IPS DF 4.7 (cell line): ENCODE results near the gene NHLH1.
A peak's percentile ranks its signal among the peaks of the same experiment; 100 is the strongest.

Source experiments
- DNase-seq: peaks from one replicate; pipeline ENCODE4 v3.0.0-alpha.2; 2013; ENCODE audit warnings: low spot score; ENCODE audit errors: extremely low read depth

Gene NHLH1

DNA sequence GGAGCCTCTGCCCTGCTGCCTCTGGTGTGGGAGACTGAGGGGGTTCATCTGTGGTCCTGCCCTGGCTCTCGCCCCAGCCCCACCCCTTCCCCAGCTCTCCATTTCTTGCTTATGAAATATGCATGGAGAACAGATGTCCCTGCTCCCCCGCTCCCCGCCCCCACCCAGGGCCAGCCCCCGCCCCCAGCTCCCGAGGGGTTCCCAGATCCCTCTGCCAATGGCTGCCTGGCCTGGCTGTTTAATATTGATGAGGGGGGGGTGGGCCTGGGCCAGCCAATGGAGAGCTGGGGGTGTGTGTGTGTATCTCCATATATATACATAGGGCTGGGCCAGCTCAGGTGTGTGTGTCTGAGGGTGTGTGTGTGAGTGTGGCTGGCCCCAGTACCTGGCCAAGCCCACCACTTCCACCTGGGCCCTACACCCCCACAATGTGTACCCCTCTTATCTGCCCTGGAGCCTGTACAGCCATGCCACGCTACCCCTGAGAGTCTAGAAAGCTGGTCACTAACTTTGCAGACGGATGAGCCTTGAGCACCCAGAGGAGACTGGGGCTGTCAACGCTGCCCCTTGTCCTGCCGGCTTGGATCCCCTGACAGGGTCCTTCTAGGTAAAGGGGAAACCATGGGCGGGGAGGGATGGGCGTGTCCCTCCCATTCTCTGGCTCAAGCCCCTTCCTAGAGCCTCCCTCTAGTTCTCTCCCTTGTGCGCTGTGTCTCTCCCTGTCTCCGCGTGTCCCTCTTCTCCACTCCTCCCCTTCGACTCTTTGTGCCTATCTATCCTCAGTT is at the start of gene NHLH1:
TSS of gene NHLH1 (plus strand) at position 341 of the 785 bp plus-strand sequence. CDS start 3,661 bp downstream, outside the sequence.
- no peak for DNase-seq

DNA sequence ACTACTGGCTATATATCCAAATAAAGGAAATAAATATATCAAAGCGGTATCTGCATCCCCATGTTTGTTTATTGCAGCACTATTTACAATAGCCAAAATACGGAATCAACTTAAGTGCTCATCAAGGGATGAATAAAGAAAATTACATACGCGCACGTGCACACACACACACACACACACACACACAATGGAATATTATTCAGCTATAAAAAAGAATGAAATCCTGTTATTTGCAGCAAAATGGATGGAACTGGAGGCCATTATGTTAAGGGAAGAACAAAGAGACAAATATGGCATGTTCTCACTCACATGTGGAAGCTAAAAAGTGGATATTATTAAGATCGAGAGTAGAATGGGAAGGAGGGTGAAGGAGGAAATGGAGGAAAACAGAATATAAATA is 44.0 kb upstream of the NHLH1 start:
- no peak for DNase-seq

DNA sequence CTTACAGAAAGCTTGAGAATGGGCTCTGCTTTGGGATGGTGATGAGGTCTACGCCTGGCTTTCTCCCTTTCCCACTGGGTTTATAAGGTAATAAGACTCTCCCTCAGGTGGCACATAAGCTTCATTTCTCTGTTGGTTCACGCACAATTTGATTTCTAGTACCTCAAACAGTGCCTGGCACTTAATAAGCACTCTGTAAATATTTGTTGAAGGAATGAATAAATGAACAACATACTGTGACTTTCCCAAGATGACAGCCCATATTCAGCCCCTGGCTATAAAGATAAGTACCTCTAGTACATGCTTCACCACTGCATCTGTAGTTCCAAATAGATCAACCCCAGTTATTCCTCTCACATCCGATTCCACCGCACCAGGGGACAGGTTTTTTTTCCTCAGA is 41.6 kb upstream of the NHLH1 start:
- DNase-seq: no peak

DNA sequence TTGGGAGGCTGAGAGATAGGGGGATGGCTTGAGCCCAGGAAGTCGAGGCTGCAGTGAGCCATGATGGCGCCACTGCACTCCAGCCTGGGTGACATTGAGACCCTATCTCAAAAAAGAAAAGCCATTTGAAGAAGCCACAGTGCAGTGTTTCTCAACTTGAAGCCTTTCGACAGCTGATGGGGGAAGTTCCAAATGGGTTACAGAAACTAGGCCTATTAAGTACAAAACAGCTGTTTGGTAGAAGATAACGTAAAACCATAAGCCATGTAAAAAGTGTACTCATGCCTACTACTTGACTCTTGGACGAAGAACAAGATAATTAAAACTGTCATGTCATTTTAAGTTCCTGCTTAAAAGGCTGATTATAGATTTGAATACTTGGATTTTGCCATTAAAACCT is 40.5 kb upstream of the NHLH1 start:
- no peak for DNase-seq

DNA sequence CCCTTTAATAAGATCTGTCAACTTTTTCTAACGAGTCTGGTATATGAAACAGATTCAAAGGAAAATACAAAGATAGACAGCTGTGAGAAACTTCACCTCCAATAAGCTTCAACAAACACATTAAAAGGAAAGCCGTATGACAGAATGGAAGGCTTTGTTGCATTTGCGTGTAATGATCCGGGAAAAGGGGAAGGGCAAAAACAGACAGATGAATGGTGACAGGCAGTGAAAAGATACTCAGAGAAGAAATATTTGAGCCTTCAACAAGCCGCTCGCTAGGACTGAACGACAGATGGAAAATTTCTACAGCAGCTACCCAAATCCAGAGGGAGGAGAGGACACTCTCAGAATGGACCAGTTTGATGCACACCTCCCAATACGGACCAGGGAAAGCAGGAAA is 38.7 kb upstream of the NHLH1 start:
- DNase-seq: no peak

DNA sequence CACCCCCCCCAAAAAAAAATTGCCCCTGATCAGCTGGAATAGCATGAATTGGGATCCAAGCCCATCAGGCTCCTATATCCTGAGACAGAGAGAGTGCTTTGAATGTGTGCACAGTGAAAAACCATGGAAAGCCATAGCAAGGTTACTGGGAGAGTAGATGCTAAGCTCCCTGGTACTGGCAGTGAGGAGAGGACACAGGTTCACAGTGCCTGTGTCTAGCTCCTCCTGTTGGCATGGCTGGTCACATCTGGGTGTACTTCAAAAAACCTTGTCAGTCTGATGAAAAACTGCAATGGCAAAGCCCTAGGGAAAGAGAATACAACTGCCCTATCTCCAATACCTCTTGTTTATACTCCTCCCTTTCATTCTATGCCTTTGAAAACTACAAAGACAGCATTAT is 36.8 kb upstream of the NHLH1 start:
- DNase-seq: no peak

DNA sequence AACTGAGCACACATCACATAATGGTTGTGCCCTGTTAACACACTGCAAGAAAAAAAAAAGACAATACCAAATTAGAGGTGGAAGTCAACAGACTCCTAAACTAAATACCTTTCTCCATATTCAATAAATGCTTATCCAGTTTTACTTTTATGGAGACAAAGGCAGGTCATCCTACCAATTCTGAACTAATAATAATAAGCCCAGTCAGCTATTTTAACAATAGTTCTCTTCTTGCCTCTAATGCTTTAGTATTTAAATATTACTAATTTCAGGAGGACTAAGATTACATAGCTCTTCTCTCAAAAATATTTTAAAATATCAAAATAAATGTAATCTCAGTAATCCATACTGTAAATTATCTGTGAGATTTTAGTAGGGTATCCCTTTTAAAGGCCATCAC is 34.4 kb upstream of the NHLH1 start:
- DNase-seq: no peak

DNA sequence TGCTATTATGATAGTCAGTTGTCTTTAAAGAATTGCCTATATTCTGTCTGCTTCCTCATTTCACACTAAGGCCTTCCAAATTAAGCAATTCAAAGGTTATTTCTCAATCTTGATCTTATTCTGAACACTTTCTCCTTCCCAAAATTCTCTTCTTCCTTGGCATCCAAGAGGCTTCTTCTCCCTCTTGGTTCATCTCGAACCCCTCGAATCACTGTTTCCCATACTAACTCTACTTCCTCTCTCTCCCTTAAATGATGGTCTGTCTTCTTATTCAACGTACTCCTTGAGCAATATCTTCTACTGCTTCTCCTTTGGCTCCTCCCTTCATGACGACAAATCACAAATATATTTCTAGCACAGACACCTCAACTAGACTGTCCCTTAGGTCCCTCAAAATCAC is 28.3 kb upstream of the NHLH1 start:
- no peak for DNase-seq

DNA sequence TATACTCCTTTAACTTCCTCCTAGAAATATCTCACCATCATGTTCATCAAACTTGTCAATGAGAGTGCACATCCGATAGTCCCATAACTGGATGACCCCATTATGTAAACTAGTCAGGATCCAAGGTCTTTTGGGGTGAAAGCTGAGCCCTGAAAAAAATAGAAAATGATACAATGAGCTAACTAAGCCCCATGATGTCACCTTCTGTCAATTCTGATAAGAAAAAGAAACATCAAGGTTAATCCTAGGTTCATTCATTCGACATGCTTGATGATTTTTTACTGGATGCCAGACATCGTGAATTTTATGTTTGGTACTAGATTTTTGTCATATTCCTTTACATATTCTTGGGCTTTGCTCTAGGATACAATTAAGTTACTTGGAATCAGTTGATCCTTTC is 26.7 kb upstream of the NHLH1 start:
- no peak for DNase-seq

DNA sequence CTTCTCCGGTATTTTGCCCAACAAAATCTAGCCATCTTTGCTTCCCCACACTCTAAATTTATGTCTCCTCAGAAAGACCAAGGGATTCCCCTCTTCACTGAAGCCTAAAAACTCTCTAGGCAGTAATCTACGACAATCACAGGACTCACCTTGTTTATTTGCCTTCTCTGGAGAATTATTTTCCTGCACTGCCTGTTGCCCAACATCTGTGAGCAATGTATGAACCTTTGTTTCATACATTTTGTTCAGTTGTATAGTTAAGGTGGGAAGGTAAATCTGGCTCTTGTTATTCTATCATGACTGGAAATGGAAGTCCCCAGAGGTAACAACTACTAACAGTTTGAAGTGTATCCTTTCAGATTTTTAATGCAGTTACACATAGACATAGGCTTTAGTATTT is 26.0 kb upstream of the NHLH1 start:
- no peak for DNase-seq

DNA sequence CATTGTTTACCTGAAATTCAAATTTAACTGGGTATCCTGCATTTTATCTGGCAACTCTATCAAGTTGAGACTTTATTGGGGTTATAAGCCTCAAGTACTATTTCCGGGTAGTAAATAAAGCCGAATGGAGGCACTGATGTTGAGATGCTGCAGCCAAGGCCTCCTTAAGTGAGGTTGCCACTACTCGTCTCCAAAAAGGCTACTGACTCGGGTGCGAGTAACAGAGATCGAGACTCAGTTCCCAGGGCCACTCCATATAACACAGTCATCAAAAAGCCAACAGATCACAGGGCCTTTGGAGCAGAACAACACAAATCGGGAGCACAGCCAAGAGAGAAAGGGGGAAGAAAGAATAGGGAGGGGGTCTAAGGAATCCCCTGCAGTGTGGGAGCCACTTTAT is 24.3 kb upstream of the NHLH1 start:
- DNase-seq: no peak

DNA sequence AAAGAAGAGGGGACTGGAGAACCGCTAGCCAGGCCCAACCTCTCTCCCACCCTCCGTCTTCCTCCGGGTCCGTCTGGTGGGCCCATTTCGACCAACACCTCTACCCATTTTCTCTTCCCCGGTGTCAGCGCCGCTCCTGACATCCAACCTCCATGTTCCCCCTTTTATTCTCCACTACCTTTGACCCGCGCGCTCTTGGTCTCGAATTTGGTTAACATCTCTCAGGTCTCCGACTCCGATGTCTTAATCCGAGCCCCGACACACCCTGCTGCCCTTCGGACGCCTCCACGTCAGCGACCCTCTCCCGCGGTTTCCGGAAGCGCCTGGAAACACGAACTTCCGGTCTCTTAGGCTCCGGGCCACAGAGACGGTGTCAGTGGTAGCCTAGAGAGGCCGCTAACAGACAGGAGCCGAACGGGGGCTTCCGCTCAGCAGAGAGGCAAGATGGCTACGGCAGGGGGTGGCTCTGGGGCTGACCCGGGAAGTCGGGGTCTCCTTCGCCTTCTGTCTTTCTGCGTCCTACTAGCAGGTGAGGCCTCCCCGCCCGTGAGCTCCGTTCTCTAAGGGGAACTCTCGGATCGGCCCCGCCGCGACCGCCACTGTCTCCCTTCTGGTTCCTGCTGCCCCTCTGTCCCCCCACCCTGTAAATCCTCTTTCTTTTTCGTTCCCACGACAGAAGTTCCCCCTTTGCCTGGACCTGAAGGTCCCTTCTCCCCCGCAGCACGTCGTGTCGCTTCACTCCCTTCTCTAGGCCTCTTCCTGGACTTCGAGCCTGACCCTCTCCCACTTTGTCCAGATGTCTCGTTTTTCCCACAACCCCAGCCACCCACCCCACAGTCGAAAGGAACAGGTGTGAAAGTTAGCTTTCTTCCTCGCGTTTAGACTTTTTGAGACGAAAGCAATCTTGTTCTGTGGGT is 23.7 kb upstream of the NHLH1 start, which contains the start of the genes COPA and NCSTN:
TSS of gene COPA (minus strand) at position 298 of the 917 bp plus-strand sequence. CDS start at position 218, 80 bp downstream.
TSS of gene NCSTN (plus strand) at position 431 of the 917 bp plus-strand sequence. CDS start at position 445, 14 bp downstream.
- DNase-seq: peak; percentile 87

DNA sequence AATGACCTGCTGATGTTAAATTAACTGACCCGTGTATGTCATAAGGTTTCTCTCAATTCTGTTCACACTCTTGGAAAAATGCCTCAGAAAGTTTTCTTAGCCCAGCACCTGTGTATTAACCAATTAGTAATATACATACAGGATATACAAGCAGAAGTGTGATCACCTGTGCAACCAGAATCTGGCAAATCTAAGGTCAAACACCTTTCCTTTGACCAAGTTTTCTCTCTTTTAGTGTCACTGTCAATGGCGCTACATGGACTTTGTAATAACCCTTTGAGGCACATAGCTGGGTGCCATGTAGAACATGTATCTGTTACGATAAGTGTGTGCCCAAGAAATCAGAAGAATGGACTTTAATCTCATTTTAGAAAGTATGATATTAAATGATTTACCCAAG is 22.6 kb upstream of the NHLH1 start:
- DNase-seq: no peak

DNA sequence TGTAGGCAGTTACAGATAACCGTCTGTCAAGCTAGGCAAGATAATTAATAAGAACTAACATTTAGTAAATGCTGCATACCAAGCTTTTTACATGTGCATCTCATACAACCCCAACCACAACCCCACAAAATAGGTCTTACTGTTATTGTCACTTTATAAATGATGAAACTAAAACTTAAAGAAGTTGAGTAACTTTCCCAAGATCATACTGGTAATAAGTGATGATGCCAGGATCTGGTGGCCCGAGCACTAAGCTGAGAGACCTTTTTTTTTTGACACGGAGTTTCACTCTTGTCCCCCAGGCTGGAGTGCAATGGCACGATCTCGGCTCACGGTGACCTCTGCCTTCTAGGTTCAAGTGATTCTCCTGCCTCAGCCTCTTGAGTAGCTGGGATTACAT is 21.9 kb upstream of the NHLH1 start:
- DNase-seq: no peak

DNA sequence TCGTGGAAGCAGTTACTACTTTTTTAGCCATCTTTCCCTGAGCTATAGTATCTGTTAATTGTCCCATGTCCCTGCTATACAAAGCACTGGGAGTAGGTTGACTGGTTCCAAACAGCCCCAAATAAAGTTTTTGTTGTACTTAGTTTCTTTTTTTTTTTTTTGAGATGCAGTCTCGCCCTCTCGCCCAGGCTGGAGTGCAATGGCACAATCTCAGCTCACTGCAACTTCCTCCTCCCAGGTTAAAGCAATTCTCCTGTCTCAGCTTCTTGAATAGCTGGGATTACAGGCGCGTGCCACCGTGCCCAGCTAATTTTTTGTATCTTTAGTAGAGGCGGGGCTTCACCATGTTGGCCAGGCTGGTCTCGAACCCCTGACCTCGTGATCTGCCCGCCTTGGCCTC is 20.4 kb upstream of the NHLH1 start:
- DNase-seq: no peak

DNA sequence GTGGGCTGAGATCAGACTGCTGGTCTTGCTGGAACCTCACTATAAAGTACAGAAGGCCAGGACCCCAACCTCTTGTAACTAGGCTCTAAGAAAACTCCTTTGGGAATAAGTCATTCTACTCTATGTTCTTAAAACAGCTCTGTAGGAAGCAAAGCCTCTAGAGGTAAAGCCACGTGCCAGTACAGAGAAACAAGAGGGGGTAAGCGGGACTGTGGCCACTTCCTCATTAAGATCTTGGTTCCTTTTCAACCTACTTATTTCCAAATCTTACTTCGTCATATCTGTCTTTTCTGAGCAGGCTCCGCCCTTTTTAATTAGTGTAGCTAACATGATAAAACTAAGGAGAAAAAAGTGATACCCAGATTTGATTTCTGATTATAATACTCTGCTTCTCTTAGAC is 19.9 kb upstream of the NHLH1 start:
- DNase-seq: no peak

DNA sequence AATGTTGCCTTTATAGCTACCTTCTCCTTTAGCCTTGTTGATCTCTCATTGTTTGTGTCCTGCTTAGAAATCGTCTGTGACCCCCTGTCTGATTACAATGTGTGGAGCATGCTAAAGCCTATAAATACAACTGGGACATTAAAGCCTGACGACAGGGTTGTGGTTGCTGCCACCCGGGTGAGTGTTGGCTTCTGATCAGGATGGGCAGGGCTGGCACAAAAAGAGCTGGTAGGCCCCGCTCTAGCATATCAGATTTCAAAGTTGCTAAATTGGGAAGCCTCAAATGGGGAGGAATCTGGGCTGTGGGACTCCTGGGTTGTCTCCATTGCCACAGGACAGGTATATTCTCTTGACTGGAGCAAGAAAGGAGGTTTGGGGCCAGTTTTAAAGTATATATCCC is 15.2 kb upstream of the NHLH1 start:
- DNase-seq: no peak

DNA sequence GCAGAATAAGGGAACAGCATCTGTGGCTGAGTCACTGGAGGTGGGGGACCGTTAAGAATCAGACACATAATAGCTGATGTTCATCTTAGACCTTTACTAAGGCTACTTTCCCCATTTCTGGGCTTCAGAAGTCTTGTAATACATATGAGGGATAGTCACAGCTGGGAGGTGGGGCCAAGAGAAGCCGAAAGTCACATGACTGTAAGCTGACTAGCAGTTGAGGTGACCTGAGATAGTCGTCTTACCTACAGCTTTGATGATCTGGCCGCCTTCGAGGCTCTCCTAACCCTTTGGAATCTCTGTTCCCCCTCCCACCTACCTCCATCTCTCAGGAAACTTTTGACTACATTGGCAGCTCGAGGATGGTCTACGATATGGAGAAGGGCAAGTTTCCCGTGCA is 14.3 kb upstream of the NHLH1 start:
- no peak for DNase-seq

DNA sequence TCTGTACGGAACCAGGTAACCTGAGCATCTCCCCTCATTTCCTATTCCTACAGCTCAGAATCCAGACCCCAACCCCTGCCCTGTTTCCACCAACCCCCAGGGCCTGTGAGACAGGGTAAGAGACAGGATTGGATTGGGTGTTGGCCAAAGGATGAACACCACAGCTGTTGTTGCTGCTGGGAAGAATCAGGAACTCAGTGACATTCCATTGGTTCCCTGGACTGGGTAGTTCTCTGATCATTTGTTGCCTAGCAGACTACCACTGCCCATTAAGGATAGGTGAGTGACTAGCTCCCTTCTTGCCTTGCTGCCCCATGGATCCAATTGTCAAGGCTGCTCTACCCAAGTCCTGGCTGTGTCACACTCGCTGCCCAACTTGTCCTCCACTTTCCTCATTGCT is 13.6 kb upstream of the NHLH1 start:
- no peak for DNase-seq

DNA sequence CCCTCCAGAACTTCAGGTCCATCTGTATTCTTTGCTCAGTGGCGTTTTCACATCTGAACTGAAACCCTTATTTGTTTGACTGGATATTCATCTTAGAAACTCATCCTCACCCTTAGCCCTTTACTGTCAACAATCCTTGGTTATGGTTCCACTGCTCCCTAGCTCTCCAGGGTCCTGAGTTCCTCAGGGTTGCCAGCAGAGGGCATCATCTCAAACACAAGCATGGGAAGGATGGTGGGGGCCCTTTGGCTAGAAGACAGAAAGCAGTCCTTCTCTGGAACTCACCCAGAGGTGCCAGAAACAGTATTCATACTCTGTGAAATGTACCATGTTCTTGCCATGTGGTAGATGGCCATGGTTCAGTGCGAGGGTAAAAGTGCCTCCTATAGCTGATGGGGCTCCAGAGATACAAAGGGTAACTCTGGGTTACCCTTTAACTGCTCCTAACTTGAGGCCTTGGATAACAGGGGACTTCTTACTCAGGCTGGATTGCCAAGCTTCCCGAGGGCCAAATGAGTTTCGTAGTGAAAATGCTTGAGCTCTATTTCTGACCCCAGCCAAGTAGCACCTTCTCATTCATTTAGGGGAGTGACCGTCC is 12.4 kb upstream of the NHLH1 start:
- DNase-seq: no peak

DNA sequence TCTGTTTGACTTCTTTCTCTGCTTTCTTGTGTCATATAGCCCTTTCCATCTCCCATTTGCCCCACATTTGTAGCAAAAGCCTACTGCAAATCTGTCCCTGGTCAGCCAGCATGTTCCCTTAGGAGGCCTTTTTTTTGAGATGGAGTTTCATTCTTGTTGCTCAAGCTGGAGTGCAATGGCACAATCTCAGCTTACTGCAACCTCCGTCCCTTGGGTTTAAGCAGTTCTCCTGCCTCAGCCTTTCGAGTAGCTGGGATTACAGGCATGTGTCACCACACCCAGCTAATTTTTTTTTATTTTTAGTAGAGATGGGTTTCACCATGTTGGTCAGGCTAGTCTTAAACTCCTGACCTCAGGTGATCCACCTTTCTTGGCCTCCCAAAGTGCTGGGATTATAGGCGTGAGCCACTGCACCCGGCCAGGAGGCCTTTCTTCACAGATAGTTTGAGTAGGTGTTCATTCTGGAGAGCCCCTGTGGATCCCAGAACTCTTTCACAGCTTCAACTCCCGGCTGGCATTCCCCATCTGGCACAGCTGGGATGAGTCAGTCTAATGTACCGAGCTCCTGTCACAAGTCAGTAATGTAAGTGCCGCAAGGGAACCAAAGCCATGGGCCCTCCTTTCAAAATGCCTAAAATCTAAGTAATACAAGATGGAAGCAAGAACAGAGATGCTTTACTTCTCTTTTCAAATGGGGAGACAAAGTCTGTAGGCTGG is 9.4 kb upstream of the NHLH1 start:
- no peak for DNase-seq
